Panc1 (cell line): ENCODE measurements around the gene MYLK2.

Experiments used
- CTCF ChIP-seq: fragments of 450-650 bp; IDR thresholded peaks from 2 replicates; pipeline ENCODE4 v1.5.1; 2017; ENCODE audit warnings: mild to moderate bottlenecking
- POLR2AphosphoS5 ChIP-seq: IDR thresholded peaks from 2 replicates; pipeline ENCODE4 v1.6.1; 2012; ENCODE audit warnings: mild to moderate bottlenecking, low read depth, low read length, moderate library complexity

- no peak for TF ChIP-seq POLR2AphosphoS5
- no peak for TF ChIP-seq CTCF
Observed at GRCh38 chr20:31809661-31810060, 9.5 kb upstream of the MYLK2 start.
